Epithelial cell of proximal tubule (primary cell): ENCODE data around the gene TMCC3. TPM values are rescaled to one million over a fixed set of nuclear protein-coding genes. Genes with fewer than 3 reads are reported as not detected.

ENCODE experiments used
- DNase-seq: peaks from one replicate; pipeline ENCODE4 v3.0.0-alpha.2; 2011; ENCODE audit warnings: low read depth
- H3K4me3 ChIP-seq: 2 replicates; pipeline ENCODE4 v1.5.1; 2011; ENCODE audit warnings: low read depth, mild to moderate bottlenecking, low read length
- total RNA-seq: library from RNA; depleted of rRNA; stranded (reverse); fragments of >200 nt; gene quantifications from 2 replicates; pipeline ENCODE4 v1.2.3, GENCODE V29; 2015
- TF ChIP-seq, protein P1 (sequence below): conservative IDR thresholded peaks from 2 replicates; pipeline ENCODE4 v1.5.1; 2012; ENCODE audit warnings: low read depth, mild to moderate bottlenecking, low read length

Gene TMCC3
- total RNA-seq, 1 donor from 2014 or later: 11.8 TPM

DNA sequence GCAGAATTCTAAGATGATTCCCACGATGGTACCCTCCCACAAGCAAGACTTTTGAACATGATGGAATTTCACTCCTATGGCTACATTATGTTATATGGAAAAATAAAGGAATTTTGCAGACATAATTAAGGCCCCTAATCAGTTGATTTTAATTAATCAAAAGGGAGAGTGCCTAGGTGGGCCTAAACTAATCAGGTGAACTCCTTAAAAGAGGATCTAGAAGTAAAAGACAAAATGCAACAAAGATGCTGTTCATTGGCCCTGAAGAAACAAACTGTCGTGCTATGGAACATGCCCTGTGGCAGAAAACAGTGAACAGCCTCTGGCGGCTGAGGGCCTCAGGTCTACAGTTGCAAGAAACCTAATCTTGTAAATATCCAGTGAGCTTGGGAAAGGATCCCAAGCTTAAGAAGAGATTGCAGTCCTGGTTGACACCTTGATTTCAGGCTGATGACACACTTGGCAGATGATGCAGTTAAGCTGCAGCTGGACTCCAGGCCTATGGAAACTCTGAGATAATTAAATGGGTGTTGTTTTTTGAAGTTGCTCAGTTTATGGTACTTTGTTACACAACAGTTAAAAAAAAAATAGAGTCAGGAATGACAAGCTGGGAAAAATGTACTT is 13.8 kb downstream of the TMCC3 start:
- DNase-seq: no peak
- no peak overlapping the region for H3K4me3 ChIP-seq
- TF ChIP-seq, protein P1, sequence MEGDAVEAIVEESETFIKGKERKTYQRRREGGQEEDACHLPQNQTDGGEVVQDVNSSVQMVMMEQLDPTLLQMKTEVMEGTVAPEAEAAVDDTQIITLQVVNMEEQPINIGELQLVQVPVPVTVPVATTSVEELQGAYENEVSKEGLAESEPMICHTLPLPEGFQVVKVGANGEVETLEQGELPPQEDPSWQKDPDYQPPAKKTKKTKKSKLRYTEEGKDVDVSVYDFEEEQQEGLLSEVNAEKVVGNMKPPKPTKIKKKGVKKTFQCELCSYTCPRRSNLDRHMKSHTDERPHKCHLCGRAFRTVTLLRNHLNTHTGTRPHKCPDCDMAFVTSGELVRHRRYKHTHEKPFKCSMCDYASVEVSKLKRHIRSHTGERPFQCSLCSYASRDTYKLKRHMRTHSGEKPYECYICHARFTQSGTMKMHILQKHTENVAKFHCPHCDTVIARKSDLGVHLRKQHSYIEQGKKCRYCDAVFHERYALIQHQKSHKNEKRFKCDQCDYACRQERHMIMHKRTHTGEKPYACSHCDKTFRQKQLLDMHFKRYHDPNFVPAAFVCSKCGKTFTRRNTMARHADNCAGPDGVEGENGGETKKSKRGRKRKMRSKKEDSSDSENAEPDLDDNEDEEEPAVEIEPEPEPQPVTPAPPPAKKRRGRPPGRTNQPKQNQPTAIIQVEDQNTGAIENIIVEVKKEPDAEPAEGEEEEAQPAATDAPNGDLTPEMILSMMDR: no peak

GRCh38 chr12:94634717-94635116 is 15.6 kb downstream of the TMCC3 start:
- no peak overlapping the region for H3K4me3 ChIP-seq
- DNase-seq: no peak
- TF ChIP-seq, protein P1: no peak

DNA sequence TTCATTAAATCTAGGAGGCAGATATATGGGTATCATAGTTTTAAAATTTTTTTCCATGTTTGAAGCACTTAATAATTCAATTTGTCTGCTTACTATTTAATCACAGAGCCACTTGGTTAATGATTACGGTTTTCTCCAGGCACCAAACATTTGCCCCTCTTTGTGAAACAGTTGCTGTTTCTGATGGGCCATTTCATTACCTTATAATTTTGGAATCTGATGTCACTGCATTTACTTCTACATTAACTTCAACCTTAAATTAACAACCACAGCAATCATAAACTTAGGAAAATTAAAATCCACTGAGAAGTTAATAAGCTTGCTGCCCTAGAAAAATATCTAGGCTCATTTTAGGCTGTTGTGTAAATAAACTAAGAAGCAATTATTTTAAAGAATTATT is 17.0 kb downstream of the TMCC3 start:
- H3K4me3 ChIP-seq: no peak overlapping the region
- TF ChIP-seq, protein P1: no peak
- DNase-seq: no peak

DNA sequence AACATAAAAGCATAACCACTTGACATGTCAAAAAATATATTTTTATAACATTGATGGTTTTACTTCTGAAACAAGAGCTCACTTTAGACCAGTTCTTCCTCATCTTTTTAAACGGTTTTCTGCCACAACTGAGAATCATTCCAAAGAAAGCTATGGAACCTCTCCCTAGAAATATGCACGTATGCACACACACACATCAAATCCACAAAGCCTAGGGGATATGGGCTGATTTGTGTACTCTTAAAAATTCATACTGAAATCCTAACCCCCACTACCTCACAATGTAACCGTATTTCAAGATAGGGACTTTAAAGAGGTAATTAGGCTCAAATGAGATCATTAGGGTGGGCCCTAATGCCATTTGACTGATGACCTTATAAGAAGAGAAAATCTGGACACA is 19.3 kb downstream of the TMCC3 start:
- TF ChIP-seq, protein P1: no peak
- DNase-seq: no peak
- H3K4me3 ChIP-seq: no peak overlapping the region

DNA sequence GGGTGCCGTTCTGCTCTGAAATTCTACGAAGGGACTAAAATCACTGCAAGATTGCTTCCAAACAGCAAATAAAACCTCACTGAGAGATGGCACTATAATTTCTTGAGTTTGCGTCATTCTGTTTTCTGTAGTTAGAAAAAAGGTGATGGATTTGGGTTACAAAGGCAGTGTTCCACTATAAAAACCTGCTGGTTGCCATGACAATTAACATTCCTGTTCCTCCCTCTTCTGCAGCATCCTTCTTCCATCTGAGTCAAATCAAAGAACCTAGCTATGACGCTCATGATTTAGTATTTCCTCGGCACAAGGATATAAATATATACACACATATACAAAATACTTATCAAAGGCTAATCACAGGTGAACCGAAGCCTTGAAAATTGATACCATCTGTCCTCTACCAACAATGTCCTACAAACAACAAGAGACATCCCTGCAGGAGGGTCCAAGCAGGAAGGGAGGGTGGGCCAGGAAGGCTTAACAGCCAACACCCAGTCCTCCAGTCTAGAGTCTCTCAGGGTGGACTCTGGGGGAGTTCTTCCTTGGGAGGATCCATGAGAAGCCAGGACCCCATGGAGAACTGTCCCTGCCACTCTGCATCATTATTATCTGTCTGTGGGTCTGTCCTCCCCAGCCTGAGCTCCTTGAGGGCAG is 21.4 kb downstream of the TMCC3 start:
- no peak overlapping the region for H3K4me3 ChIP-seq
- TF ChIP-seq, protein P1: no peak
- no peak for DNase-seq

DNA sequence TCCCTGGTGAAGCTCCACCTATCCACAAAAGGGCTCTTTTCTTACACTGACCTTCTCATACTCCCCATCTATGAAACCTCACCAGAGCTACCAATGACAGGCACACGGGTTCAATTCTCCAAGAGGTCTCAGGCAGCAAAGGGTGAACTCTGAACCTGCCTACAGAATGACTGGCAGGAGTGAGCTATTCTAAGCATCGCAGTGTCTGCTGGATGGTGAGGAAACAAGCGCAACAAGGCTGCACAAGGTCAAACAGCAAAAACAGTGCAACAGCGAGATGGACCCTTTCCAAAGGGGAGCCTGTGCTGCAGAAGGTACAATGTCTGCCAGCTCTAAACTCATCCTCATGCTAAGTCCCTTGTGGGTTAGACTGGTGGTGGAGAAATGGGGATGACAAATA is 22.0 kb downstream of the TMCC3 start:
- TF ChIP-seq, protein P1: no peak
- H3K4me3 ChIP-seq: no peak overlapping the region
- no peak for DNase-seq

DNA sequence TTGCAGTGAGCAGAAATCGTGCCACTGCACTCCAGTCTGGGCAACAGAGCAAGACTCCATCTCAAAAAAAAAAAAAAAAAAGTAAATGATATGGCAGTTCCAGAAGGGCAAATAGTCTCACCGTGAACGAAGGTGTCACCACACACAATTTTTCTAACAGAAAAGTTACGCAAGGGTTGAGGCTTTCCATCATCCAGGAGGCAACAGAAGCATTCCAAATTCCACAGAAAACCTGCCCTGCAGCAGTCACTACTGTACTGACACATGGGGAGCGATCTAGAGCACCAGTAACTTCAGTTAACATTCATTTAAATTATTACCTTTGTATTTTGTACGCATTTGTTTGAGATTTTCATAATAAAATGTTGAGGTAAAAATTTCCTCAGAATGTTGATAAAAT is 24.8 kb downstream of the TMCC3 start:
- no peak overlapping the region for H3K4me3 ChIP-seq
- DNase-seq: no peak
- TF ChIP-seq, protein P1: no peak
